ENCODE measurements around the gene TMEM52B.

Gene TMEM52B

DNA sequence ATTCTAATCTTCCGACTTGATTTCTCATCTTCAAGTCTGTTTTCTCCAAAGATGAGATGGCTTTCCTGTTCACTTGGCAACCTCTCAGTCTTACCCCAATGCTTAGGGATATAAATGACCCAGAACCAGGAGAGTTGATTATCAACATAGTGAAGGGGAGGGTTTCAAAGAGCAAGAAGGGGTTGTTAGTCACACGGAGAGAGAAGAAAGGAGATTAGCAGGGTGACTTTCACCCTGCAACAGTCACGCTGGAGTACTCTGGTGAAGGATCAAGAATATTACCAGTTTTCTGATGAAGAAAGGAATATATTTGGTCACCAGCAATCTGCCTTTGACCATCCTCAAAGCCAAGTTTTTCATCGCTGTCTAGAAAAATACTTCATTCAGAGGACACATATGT is at the start of gene TMEM52B:
Gene TMEM52B, plus strand, starts transcription at position 212 of the 400 bp plus-strand sequence. CDS start 543 bp downstream, outside the sequence.
- DNase-seq (ENCODE audit: low read depth) = no peak

DNA sequence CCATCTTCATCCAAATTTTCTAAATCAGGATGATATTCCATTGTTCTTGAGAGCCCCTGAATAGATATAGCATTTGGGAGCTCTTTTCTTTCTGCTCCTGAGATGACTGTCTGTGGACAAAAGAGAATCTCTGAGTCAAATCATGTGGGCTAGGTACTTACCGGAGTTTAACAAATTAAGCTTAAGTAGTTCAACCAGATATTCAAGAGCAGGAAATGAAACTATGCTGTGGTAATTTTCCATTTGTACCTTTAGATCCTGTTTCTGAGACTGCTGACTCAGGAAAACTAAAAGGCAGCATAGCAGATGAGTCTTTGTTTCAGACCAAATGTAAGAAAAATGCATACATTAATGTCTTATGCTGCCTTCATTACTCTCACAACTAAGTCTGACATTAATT is 48.8 kb upstream of the TMEM52B start, which contains the start of gene CLEC7A:
Gene CLEC7A, minus strand, starts transcription at position 158 of the 400 bp plus-strand sequence. Its CDS starts 117 bp downstream, at position 41.
- no peak for DNase-seq (ENCODE audit: low read depth)

DNA sequence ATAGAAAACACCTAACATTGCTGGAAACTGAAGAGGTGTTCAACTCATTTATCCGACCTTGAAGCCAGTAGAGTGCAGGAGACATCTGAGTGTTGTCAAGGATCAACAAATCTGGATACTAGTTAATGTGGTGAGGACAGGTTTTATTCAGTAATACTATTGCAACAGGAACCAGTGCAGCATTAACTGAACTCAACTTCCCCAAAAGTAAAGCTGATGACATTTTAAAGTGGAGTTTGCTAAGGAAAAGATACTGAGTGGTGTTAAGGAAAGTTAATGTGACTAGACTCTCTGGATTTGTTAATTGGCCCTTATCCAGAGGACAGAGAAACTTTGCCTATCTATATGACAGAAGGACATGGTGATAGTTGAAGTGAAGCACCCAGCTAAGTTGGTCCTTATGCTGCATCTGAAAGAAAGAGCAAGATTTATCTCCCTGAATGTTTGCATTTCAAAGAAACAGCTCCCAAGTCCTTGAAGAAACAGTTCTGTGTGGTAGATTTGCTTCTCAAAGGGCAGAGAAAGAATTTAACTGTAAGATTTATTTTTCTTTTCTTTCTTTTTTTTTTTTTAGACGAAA is 47.6 kb upstream of the TMEM52B start:
- no peak for DNase-seq (ENCODE audit: low read depth)

DNA sequence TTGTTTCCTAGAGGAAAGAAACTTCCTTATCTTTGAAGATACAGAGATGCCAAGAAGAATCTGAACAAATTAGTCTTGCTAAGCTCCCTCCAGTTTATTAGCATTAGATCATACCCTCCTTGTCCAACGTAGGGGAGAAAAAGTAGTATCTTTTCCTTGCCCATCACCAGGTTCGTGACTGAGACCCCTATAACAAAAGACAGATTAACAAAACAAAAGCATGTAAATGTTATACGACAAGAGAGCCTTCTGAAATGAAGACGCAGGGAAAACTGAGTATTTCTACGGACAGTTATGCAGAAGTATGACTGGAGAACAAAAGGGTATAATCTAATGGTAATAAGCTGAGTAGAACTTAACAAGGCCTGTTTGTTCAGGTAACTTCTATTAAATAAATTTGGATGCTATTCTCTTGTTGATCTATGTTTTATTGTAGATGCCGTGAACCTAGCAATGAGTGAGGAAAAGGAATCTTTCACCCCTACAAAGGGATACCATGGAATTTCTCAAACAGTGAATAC is 45.9 kb upstream of the TMEM52B start:
- DNase-seq (ENCODE audit: low read depth) = no peak

DNA sequence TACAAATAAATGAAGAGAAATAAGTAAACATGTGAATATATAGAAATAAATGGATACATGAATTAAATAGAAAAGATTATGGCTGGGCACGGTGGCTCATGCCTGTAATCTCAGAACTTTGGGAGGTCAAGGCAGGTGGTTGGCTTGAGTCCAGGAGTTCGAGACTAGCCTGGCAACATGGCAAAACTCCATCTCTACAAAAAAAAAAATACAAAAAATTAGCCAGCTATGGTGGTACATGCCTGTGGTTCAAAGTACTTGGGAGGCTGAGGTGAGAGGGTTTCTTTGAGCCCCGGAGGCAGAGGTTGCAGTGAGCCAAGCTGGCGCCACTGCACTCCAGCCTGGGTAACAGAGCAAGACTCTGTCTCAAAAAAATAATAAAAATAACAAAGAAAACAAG is 43.7 kb upstream of the TMEM52B start:
- no peak for DNase-seq (ENCODE audit: low read depth)

DNA sequence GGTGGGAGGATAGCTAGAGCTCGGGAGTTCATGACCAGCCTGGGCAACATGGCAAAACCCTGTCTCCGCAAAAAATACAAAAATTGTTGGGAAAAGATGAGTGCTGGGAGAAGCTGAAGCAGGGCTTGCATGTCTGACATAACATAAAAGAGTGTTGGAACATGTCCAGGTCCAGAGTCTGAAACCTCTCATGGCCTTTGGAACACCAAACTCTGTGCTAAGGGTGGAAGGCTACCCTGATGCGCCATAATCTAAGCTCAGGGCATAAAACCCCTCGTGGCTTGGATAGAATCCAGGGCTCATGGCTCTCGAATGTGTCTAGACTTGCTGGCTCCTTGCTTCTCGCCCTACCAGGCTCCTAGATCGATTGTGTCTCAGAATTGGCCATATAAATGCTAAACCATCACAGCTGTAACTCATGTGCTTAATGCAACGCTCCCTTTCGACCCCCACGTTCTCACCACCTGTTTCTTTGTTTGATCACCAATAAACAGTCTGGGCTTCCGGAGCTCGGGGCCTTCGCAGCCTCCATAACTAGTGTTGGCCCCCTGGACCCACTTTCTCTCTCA is 42.1 kb upstream of the TMEM52B start:
- no peak for DNase-seq (ENCODE audit: low read depth)

DNA sequence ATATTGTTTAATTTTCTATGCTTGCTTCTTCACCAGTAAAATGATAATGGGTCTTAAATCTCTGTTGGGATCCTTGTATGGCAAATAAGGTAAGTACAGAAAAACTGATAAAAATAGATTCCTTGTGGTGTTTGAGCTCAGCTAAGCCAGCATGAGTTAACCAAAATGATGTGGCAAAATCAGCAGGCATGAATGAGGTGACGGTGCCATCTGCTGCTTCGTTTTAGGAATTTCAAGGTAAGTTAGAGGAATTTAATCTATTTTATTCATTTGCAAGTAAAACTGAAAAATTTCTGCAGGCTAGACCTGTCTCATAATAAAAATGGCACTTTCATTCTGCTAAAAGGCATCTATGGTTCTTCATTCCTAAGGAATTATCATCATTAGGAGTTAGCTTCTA is 38.8 kb upstream of the TMEM52B start:
- no peak for DNase-seq (ENCODE audit: low read depth)

DNA sequence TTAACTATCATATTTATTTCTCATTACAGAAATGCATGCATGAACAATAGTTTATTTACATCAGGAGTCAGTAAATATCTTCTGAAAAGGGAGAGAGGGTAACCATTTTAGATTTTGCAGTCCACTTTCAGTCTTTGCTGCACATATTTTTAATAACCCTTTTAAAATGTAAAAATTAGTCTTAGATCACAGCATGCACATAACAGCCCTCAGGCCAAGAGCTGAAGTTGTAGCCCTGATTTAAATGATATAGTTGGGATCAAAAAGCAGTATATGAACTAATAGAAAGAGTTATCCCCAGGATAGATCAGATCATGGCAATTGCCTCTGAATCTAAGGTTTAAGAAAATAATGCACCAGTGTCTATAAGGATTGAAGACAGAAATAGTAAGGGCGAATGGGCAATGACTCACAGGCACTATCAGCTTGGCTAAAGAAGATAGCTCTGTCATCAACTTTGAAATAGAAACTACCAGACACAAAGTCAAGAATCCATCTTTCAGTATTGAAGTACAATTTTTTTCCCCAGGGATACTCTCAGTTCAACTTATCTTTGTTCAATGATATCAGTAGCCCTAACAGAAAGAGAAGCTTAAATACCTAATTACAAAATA is 35.7 kb upstream of the TMEM52B start:
- no peak for DNase-seq (ENCODE audit: low read depth)

DNA sequence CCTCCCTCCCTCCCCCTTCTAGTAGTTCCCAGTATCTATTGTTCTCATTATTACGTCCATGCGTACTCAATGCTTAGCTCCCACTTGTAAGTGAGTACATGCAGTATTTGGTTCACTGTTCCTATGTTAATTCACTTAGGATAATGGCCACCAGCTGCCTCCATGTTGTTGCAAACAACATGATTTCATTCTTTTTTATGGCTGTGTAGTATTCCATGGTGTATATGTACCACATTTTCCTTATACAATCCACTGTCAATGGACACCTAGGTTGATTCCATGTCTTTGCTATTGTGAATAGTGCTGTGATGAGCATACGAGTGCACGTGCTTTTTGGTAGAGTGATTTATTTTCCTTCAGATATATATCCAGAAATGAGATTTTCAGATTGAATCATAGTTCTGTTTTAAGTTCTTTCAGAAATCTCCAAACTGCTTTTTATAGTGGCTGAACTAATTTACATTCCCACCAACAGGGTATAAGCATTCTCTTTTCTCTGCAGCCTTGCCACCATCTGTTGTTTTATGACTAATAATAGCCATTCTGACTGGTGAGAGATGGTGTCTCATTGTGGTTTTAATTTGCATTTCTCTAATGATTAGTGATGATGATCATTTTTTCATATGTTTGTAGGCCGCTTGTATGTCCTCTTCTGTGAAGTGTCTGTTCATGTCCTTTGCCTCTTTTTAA is 31.0 kb upstream of the TMEM52B start:
- DNase-seq (ENCODE audit: low read depth) = no peak

DNA sequence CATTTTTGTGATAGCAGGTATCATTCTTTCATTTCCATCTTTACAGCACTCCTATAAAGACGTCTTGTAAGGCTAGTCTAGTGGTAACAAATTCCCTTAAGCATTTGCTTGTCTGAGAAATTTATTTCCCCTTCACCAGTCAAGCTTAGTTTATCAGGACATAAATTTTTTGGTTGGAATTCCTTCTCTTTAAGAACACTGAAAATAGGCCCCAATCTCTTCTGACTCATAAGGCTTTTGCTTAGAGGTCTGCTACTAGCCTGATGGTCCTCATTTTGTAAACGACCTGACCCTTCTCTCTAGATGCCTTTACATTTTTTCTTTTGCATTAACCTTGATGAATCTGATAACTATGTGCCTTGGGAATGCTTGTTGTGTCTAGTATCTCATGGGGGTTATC is 27.2 kb upstream of the TMEM52B start:
- DNase-seq (ENCODE audit: low read depth) = no peak

DNA sequence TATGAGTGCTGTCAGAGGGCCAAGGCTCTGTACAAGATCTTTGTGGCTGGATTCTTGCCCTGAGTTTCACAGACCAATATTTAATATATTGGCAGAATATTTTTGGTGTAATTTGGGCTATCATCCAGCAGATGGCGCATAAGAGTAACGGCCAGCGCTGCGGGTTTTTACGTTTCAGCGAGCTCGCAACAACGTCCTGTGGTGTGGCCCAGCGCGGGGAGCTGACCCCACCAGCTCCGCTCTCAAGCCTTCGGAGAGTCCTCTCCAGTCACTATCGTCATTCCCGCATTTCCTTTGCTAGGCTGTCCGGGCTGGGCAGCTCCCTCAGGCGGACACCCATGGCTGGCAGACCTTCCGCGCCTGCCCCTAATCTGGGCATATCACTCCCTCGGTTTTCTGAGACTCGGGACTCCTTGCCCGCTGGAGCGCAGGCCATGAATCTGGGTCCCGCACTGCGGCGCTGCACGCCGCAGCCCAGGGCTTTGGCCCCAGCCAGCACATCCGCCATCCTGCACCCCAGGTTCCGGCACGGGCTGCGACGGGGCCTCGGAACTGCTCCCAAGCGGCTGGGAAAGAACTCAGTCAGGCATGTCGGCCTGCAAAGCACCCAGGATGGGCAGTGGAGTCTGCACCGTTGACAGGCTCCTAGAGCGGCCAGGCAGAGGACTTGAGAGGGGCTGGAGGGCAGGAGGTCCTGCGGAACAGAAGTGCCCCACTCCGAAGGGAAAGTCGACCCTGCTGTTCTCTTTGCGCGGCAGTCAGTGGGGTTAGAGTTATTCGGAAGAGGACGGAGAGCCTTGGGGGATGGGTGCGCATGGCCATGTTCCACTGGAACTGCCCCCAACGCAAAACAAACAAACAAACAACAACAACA is 25.3 kb upstream of the TMEM52B start:
- peak; percentile 28 for DNase-seq (ENCODE audit: low read depth)

DNA sequence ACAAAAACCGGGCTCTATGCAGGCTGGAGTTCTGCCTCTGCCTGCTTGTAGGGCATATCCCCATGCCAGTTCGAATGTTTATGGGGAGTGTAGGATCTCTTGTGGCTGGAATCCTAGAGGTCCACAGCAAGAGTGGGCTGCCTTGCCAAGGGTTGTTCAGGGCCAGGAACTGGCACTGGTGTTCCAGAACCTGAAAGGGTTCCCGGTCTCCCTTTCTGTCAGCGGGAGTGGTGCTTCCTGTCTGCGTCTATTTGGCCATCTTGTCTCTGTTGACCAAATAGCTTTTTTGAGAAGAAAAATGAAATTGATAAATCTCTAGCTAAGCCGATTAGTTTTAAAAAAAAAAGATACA is 24.7 kb upstream of the TMEM52B start:
- no peak for DNase-seq (ENCODE audit: low read depth)

DNA sequence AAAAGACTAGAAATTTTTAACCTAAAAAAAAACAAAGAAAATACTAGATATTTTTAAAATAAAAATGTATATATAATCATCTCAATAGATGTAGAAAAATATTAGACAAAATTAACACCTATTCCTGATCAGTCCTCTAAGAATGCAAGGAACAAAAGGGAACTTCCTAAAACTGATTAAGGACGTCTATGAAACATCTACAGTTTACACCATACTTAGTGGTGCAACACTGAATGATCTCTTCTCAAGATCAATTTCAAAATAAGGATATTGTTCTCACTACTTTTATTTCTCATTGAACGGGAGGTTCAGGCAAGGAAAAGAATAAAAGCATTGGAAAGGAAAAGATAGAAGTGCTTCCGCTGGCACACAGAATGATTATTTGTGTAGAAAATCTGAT is 22.9 kb upstream of the TMEM52B start:
- no peak for DNase-seq (ENCODE audit: low read depth)

DNA sequence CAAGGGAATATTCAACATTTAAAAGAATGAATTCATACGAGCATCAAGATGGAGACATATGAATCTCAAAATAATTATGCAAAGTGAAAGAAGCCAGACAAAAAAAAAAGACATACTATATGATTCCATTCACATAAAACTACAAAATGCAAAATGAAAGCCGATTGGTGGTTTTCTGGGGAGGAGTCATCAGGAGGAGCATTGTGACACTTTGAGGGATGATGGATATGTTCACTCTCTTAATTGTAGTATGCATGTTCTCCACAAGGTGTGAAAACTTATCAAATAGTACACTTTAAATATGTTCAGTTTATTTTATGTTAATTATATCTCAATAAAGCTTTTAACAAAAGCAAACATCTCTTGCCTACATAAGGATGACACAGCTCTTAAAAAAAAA is 20.4 kb upstream of the TMEM52B start:
- DNase-seq (ENCODE audit: low read depth) = no peak

DNA sequence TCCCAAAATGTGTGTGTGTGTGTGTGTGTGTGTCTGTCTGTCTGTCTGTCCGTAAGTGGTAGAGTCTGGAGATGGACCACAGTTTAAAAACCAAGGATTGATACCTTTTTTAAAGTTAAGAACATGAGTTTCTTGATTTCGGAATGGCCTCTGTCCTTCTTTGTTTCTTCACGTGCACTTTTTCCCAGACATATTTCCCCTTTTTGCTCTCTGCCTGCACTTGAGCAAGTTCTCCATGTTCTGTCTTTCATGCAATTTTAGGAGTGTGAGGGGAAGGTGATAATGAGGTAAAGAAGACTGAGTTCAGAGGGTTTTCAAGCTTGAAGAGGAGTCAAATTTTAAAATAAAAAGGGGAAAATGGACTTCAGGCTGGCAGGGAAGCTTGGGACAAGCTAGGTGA is 19.6 kb upstream of the TMEM52B start:
- DNase-seq (ENCODE audit: low read depth) = no peak

DNA sequence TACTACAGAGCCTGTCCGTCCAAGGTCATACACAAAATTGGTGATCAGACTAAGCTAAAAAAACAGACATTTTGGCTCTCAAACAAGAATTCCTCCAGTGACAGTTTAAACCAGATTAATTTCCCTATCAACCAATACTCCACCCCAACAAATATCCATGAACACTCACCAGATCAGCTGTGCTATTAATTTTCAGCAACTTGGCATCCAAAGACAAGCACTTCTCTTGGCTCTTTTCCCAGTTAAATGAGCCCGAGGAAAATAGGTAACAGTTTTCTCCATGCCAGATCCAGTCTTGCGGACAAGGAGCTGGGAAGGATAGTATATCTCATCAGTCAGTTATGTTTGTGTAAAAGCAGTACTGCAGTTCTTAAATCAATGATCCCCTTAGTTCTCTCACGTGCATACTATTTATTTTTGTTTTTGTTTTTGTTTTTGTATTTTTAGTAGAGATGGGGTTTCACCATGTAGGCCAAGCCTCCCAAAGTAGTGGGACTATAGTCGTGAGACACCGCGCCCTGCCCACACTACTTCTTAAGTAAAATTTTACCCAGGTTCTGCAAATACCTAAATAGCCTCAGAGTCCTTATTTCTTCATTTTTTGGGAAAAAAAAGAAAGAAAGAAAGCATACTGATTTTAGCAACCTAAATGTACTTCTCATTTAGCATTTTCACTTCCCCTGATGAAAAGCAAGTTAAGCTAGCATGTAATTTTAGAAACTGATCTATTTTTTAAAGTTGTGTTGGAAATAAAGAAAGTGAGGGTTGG is 18.0 kb upstream of the TMEM52B start:
- no peak for DNase-seq (ENCODE audit: low read depth)

DNA sequence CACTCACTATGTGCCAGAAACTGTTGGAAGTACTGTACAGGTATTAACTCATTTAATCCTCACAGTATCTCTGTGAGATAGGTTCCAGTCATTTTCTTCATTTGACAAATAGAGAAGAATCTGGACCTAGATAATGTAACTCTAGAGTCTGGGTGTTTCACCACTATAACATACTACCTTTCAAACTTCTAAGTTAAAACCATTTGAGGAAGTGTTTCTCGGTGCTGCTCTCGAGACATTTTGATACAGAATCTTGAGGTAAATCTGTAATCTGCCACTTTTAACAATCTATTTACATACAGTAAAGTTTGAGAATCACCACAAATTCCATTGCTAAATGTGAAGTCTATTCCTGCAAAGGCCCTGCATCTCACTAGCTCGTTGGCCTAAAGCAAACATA is 15.7 kb upstream of the TMEM52B start:
- DNase-seq (ENCODE audit: low read depth) = no peak

DNA sequence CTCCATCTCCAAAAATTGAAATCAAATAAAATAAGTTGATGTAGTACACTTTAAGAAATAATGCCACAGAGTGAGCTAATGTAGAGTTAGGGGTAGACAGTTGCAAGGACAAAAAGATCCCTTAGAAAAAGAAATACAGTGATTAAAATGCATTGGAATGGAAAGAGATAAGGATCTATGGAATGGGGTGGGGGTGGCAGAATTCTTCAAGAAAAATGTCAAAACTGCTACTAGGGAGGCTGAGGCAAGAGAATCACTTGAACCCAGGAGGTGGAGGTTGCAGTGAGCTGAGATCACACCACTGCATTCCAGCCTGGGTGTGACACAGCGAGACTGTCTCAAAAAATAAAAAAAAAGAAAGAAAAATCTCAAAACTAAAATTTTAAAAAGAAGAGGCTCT is 13.4 kb upstream of the TMEM52B start:
- no peak for DNase-seq (ENCODE audit: low read depth)

DNA sequence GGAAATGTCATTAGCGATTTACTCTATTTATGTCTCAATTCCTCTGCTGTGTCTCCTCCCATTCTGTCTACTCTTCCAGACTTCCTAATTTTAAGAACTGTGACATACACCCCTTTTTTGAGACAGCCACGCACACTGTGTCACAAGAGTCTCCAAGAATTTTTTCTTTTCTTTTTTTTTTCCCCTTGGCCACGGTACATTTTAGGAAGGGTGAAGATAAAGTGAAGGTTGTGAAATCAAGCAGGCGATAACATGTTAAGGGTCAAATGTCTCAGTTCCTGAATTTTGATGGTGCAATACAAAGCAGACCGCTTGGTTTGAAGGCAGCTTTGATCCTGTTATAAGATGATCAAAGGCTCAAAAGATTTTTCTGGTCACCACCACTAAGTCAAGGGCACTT is 11.2 kb upstream of the TMEM52B start:
- DNase-seq (ENCODE audit: low read depth) = no peak

DNA sequence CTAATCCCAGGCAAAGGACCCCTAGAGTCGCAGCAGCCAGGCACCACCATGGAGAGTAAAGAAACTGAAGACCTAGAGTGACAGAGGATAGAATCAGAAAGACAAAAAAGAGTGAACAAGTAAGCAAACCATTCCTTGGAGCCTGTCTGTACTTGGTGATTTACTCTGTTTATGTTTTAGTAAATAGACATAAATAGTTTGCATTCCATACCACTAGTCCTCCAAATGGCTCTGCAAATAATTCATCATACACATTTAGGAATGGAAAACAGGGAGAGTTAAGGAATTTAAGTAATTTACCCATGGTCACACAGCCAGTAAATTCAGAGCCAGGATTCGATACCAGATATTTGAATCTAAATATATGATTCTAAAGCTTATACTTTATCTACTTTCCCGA is 9.7 kb upstream of the TMEM52B start:
- DNase-seq (ENCODE audit: low read depth) = no peak

DNA sequence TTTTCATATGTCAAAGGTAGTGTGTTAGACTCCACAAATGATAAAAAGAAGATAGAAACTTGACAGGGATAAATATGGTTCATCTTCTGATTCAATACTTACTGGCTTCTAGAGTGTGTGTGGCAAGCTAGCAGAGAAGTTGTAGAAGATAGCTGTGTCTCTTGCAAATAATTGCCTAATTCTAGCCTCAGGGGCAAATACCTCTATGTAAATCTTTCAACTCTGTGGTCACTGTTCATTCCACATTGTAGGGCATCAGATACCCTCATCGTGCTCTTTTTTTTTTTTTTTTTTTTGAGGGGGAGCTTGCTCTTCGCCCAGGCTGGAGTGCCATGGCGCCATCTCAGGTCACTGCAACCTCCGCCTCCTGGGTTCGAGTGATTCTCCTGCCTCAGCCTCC is 8.6 kb upstream of the TMEM52B start:
- DNase-seq (ENCODE audit: low read depth) = no peak
